ENCODE results near the gene RPA3. TPM values are rescaled to one million over a fixed set of nuclear protein-coding genes. Genes with fewer than 3 reads are reported as not detected.

RPA3 gene
- 11.9 and 29.3 TPM in 2 replicates for total RNA-seq (2011; cell fraction: chromatin; rRNA removed; ENCODE audit: low replicate concordance)
- 14.1 and 15.8 TPM in 2 replicates for total RNA-seq (2011; cell fraction: nucleolus; rRNA removed)
- total RNA-seq (2011; cell fraction: nucleoplasm; rRNA removed) = 26.5 and 30.7 TPM in 2 replicates
- total RNA-seq (2014; rRNA removed) (63.2 and 68.5 TPM in 2 replicates), total RNA-seq (2014; rRNA removed; fragmentation: Illumina TruSeq; extraction: Trizol) (152 and 160 TPM in 2 replicates), total RNA-seq (2015; rRNA removed; fragmentation: Illumina TruSeq; extraction: Trizol) (89.5 and 100 TPM in 2 replicates), total RNA-seq (2021) (116 and 124 TPM in 2 replicates), polyA plus RNA-seq (2011; rRNA removed) (146 and 188 TPM in 2 replicates), polyA plus RNA-seq (2014; fragmentation: Illumina TruSeq; extraction: Trizol) (92.4 and 107 TPM in 2 replicates), polyA plus RNA-seq (2014; fragmentation: Nextera tagmentation; extraction: Ambion mirVana) (100 to 1,000 TPM; 202 to 265 TPM), polyA plus RNA-seq (2014; rRNA removed) (114 and 125 TPM in 2 replicates), polyA minus RNA-seq (2011; rRNA and poly(A)+ RNA removed) (35.4 and 39.6 TPM in 2 replicates), Bru-seq, nascent RNA (percentile 48 among the genes with signal in this experiment), BruChase-seq, experiment 1, labeled RNA remaining after a 2-hour chase (percentile 43 among the genes with signal in this experiment), BruChase-seq, experiment 2, labeled RNA remaining after a 6-hour chase (percentile 43 among the genes with signal in this experiment)
- polyA plus RNA-seq (2011; cell fraction: cytosol; rRNA removed) = 27.0 and 62.9 TPM in 2 replicates
- 24.4 and 34.7 TPM in 2 replicates for polyA plus RNA-seq (2011; cell fraction: nucleus; rRNA removed)
- 130 and 162 TPM in 2 replicates for polyA plus RNA-seq (2012)
- 14.7 and 17.8 TPM in 2 replicates for polyA minus RNA-seq (2011; cell fraction: cytosol; rRNA and poly(A)+ RNA removed)
- polyA minus RNA-seq (2011; cell fraction: nucleus; rRNA and poly(A)+ RNA removed) = 16.4 and 28.7 TPM in 2 replicates
- long read RNA-seq, experiment 1, partial matches to known transcripts = 171 of 181 reads
- long read RNA-seq, experiment 1, other reads (novel, unspliced or antisense) = 7 of 181 reads
- long read RNA-seq, experiment 2, partial matches to known transcripts = 84 of 89 reads
- long read RNA-seq, experiment 2, other reads (novel, unspliced or antisense) = 3 of 89 reads
- long read RNA-seq, experiment 3, partial matches to known transcripts = 138 of 146 reads
- long read RNA-seq, experiment 3, other reads (novel, unspliced or antisense) = 5 of 146 reads

DNA sequence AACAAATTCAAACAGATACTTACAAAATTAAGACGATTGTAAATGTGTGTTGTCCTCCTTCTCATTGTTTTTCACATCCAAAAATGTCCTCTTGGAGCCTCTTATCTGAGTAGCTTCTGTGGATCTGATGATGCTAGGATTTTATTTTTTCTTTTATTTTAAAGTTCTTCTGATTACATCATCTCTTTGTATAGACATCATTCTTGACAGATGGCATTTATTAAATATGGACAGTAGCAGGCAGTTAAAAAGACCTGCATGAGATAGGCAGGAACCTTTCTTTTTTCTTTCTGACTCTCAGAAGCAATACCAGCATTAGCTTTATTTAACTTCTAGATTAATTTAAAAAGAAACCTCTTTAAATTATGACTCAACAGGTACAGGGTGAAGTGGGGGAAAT is at the start of gene RPA3:
TSS of gene RPA3 (minus strand) at position 116 of the 400 bp plus-strand sequence. CDS start 78,189 bp downstream, outside the sequence.
- ATAC-seq = no peak
- Histone ChIP-seq H3K27ac (ENCODE audit: extremely low read depth, low read depth, low read length) (no peak within 1 kb of the TSS), H3K9ac (ENCODE audit: insufficient read depth in 1 of 2, low read depth in 2 of 2, low read length in 2 of 2) (no peak within 1 kb of the TSS), H4K20me1 (replicated peaks; ENCODE audit: control insufficient read depth, insufficient read depth, low read length) (no peaks in the 10 kb centered on the region), H3K79me2 (ENCODE audit: control insufficient read depth, insufficient read depth, low read length) (no peaks in the 10 kb centered on the region), H3K4me2 (ENCODE audit: insufficient read depth, low read length) (no peak within 1 kb of the TSS), H3K27me3 (ENCODE audit: control insufficient read depth in 2 of 2, insufficient read depth in 2 of 2, low read length in 2 of 2) (no peaks in the 10 kb centered on the region), H3K4me3 (no peak within 1 kb of the TSS), H3K36me3 (ENCODE audit: control insufficient read depth, insufficient read depth, low read length) (no peaks in the 10 kb centered on the region), H2AFZ (ENCODE audit: low read depth, low read length) (no peak within 1 kb of the TSS), H3K4me1 (replicated peaks in 1 of 2; ENCODE audit: control insufficient read depth in 2 of 2, insufficient read depth in 2 of 2, low read length in 2 of 2) (no peaks in the 10 kb centered on the region), H3K9me3 (replicated peaks; ENCODE audit: control insufficient read depth, insufficient read depth, low read depth, low read length) (no peaks in the 10 kb centered on the region), H3K9me1 (ENCODE audit: control insufficient read depth, insufficient read depth, low read length) (no peaks in the 10 kb centered on the region)
- no TSS peak for BruUV-seq (replicated peaks)
- CTCF ChIA-PET (ENCODE audit: low intra/inter-chr PET ratio) = no interaction called here
- intact Hi-C loops (cut with micrococcal nuclease) (no loop called here), in situ Hi-C loops (cut with MboI) (no loop called here)
- FAIRE-seq = no peak
- WGBS (ENCODE audit: insufficient coverage, low coverage, missing lambda C conversion rate) = 19% methylated on average over 1 of the region's 1 CpG
- POLR2A ChIA-PET = interaction anchor here (1.2 to 1.5 kb wide), 2 partner anchors 10 to 37 kb away, joined by 3 to 5 read pairs; no protein-coding TSS in a partner anchor
- TF ChIP-seq, protein P1, sequence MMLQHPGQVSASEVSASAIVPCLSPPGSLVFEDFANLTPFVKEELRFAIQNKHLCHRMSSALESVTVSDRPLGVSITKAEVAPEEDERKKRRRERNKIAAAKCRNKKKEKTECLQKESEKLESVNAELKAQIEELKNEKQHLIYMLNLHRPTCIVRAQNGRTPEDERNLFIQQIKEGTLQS (IDR thresholded peaks at IDR 0.05) = peak; percentile 38; the same call in 1 of the 2 replicates
- TF ChIP-seq, protein P1 (CRISPR knock-in tag; conservative IDR thresholded peaks at IDR 0.05) = no peak
- peak; percentile 14 for TF ChIP-seq MEIS2 (IDR thresholded peaks at IDR 0.05; ENCODE audit: partially characterized antibody)
- TF ChIP-seq KDM2B (CRISPR knock-in tag; IDR thresholded peaks at IDR 0.05) = no peak
- DNase-seq (ENCODE audit: extremely low read depth in 1 of 4, low spot score in 3 of 4) = no peak
